ENCODE data around the gene NEK7. TPM values are rescaled to one million over a fixed set of nuclear protein-coding genes. Genes with fewer than 3 reads are reported as not detected.

Gene NEK7
- total RNA-seq, 3 donors from 2014 or later, result 58.4 to 110 (median 60.3) TPM

DNA sequence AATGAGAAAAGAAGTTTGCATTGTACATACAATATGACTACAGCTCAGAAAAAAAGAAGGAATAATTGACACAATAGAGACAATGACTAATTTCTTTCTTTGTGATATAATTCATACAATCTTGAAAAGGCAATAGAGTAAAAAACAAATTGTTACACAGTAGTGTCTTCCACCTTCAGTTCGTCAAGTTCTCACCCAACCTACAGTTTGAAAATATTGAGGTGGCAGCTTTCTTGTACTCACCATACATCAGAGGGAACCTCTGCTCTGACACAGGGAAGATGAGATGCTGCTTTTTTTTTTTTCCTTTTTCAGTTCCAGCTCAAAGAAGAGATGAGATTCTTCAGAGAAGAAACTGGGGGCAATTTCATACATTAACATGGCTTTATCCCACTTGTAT, 210.5 kb downstream of the NEK7 start:
- Histone ChIP-seq H3K36me3 (ENCODE audit: low read depth) (no peaks in the 10 kb centered on the region), H3K4me1 (ENCODE audit: low read depth) (no peaks in the 10 kb centered on the region), H3K4me3 (no peak overlapping the region), H3K9me3 (no peaks in the 10 kb centered on the region)
- intact Hi-C loops (cut with DNase I, micrococcal nuclease), result no loop called here
- TF ChIP-seq CTCF (IDR thresholded peaks at IDR 0.05), result no peak
- no peak for DNase-seq
- no peak for ATAC-seq

- Histone ChIP-seq H3K4me3 (no peak overlapping the region), H3K36me3 (ENCODE audit: low read depth) (no peaks in the 10 kb centered on the region), H3K4me1 (ENCODE audit: low read depth) (no peaks in the 10 kb centered on the region), H3K9me3 (no peaks in the 10 kb centered on the region)
- intact Hi-C loops (cut with DNase I, micrococcal nuclease), result no loop called here
- DNase-seq, result no peak
- no peak for TF ChIP-seq CTCF (IDR thresholded peaks at IDR 0.05)
- no peak for ATAC-seq
Observed at GRCh38 chr1:198370996-198371395, 214.2 kb downstream of the NEK7 start.

Other genes starting within 250 kb of the NEK7 start
- gene LHX9, start 239.6 kb upstream of the NEK7 start, total RNA-seq, result under 1 TPM in 1 of 3 donors, not detected in 2; 0.19 TPM